ENCODE data around the gene DNAJC6. TPM values are rescaled to one million over a fixed set of nuclear protein-coding genes. Genes with fewer than 3 reads are reported as not detected.

Gene DNAJC6
- total RNA-seq, 1 experiment from 2014 or later: 2.2 TPM

Other genes with a start within 250 kb of the DNAJC6 start
- gene AK4, start 161.3 kb upstream of the DNAJC6 start, total RNA-seq (2014; rRNA removed; shearing (Covaris generic)): 6.8 and 8.9 TPM in 2 replicates
- gene LEPR, start 111.1 kb downstream of the DNAJC6 start, total RNA-seq (2014; rRNA removed; shearing (Covaris generic)): 3.0 and 3.1 TPM in 2 replicates
- gene LEPROT, start 111.1 kb downstream of the DNAJC6 start, total RNA-seq (2014; rRNA removed; shearing (Covaris generic)): 62.6 and 64.1 TPM in 2 replicates